CD14-positive monocyte (primary cell): Measurements from ENCODE around the gene IZUMO1. TPM values are rescaled to one million over a fixed set of nuclear protein-coding genes. Genes with fewer than 3 reads are reported as not detected.

Experiments
- DNase-seq, 3 donors: peaks; one replicate each; pipeline ENCODE4 v3.0.0-alpha.2; 2011 to 2022
- H2AFZ ChIP-seq: 2 replicates; pipeline ENCODE4 v1.6.0; 2012; ENCODE audit warnings: mild to moderate bottlenecking, low read depth, low read length, inconsistent platforms; ENCODE audit not compliant: insufficient read depth, poor library complexity, severe bottlenecking
- H3K27ac ChIP-seq, 2 donors: 1 replicate in 1 of 2; 2 replicates in 1 of 2; pipeline ENCODE4 v1.5.1; 2012 to 2013; ENCODE audit warnings: low read length in 2 of 2, control low read depth in 1 of 2, inconsistent platforms in 1 of 2, low read depth in 1 of 2, mild to moderate bottlenecking in 1 of 2
- H3K27me3 ChIP-seq, 2 donors: one replicate each; pipeline versions ENCODE4 v1.6.0 to v1.6.1; 2011 to 2013; ENCODE audit warnings: low read length in 2 of 2; ENCODE audit not compliant: control insufficient read depth in 2 of 2, insufficient read depth in 2 of 2
- H3K36me3 ChIP-seq, 2 donors: replicated peaks in 1 of 2; 1 replicate in 1 of 2; 2 replicates in 1 of 2; pipeline versions ENCODE4 v1.5.1 to v1.6.1; 2012 to 2013; ENCODE audit warnings: low read length in 2 of 2, control low read depth in 1 of 2, inconsistent platforms in 1 of 2, mild to moderate bottlenecking in 1 of 2; ENCODE audit not compliant: insufficient read depth in 2 of 2, control insufficient read depth in 1 of 2
- H3K4me1 ChIP-seq, 2 donors: 1 replicate in 1 of 2; 2 replicates in 1 of 2; pipeline versions ENCODE4 v1.5.1 to v1.6.1; 2012 to 2013; ENCODE audit warnings: low read length in 2 of 2, control low read depth in 1 of 2, inconsistent platforms in 1 of 2, mild to moderate bottlenecking in 1 of 2, moderate library complexity in 1 of 2; ENCODE audit not compliant: insufficient read depth in 2 of 2, control insufficient read depth in 1 of 2
- H3K4me2 ChIP-seq: replicated peaks from 2 replicates; pipeline ENCODE3; 2012; ENCODE audit warnings: low read length, moderate library complexity, mild to moderate bottlenecking; ENCODE audit not compliant: poor library complexity, severe bottlenecking; ENCODE audit errors: extremely low read depth
- H3K4me3 ChIP-seq, 3 experiments: fragments of 200-600 bp in 1 of 3; sonication (generic) in 1 of 3; replicated peaks in 1 of 3; 1 replicate in 2 of 3; 2 replicates in 1 of 3; pipeline ENCODE4 v1.5.1; 2011 to 2013; ENCODE audit warnings: low read length in 3 of 3, mild to moderate bottlenecking in 3 of 3, control low read depth in 2 of 3, low read depth in 2 of 3, inconsistent platforms in 1 of 3, moderate library complexity in 1 of 3
- H3K79me2 ChIP-seq: 2 replicates; pipeline ENCODE4 v1.6.0; 2012; ENCODE audit warnings: mild to moderate bottlenecking, control low read depth, inconsistent platforms, low read length, moderate library complexity; ENCODE audit not compliant: insufficient read depth
- H3K9ac ChIP-seq: 2 replicates; pipeline ENCODE4 v1.6.0; 2017; ENCODE audit warnings: low read length, mild to moderate bottlenecking; ENCODE audit not compliant: insufficient read depth, poor library complexity, severe bottlenecking
- H3K9me3 ChIP-seq, 2 donors: replicated peaks in 1 of 2; 1 replicate in 1 of 2; 2 replicates in 1 of 2; pipeline versions ENCODE4 v1.5.1 to v1.6.1; 2012 to 2013; ENCODE audit warnings: low read length in 2 of 2, control low read depth in 1 of 2; ENCODE audit not compliant: control insufficient read depth in 1 of 2, insufficient read depth in 1 of 2
- H4K20me1 ChIP-seq: 2 replicates; pipeline ENCODE4 v1.6.0; 2012; ENCODE audit warnings: mild to moderate bottlenecking, low read length, control low read depth, moderate library complexity; ENCODE audit not compliant: insufficient read depth
- H3K27ac Mint-ChIP-seq, 7 donors: one replicate each; pipeline ENCODE4 v1.8.0; 2020; ENCODE audit warnings: mild to moderate bottlenecking in 7 of 7, mixed read lengths in 7 of 7, moderate library complexity in 6 of 7, inconsistent platforms in 2 of 7
- H3K27me3 Mint-ChIP-seq, 3 donors: one replicate each; pipeline ENCODE4 v1.8.0; 2021 to 2022; ENCODE audit warnings: low read depth in 3 of 3, mild to moderate bottlenecking in 3 of 3, mixed read lengths in 3 of 3, moderate library complexity in 3 of 3, inconsistent platforms in 1 of 3
- H3K36me3 Mint-ChIP-seq, 2 donors: one replicate each; pipeline ENCODE4 v1.8.0; 2020; ENCODE audit warnings: mixed read lengths in 2 of 2, inconsistent platforms in 1 of 2, mild to moderate bottlenecking in 1 of 2
- H3K4me1 Mint-ChIP-seq: one replicate; pipeline ENCODE4 v1.8.0; 2020; ENCODE audit warnings: mild to moderate bottlenecking, mixed read lengths
- H3K4me3 Mint-ChIP-seq, 2 donors: one replicate each; pipeline ENCODE4 v1.8.0; 2020; ENCODE audit warnings: mild to moderate bottlenecking in 2 of 2, mixed read lengths in 2 of 2, moderate library complexity in 1 of 2
- H3K9me3 Mint-ChIP-seq, 7 donors: one replicate each; pipeline ENCODE4 v1.8.0; 2020 to 2022; ENCODE audit warnings: mixed read lengths in 7 of 7, mild to moderate bottlenecking in 6 of 7, moderate library complexity in 6 of 7, inconsistent platforms in 2 of 7
- WGBS: methylation state at CpG from one replicate; pipeline ENCODE4 v1.1.5; 2013; ENCODE audit warnings: missing lambda C conversion rate; ENCODE audit not compliant: insufficient coverage; 5-methylcytosine and 5-hydroxymethylcytosine counted together
- intact Hi-C, 2 donors: fragments of 100-400 bp; cut with micrococcal nuclease; formaldehyde crosslinking; loops; one replicate each; pipeline versions ENCODE4 v1.15.0 to v1.15.1; 2023
- polyA plus RNA-seq, 3 donors: library from polyadenylated mRNA; depleted of rRNA in 1 of 3; unstranded in 2 of 3; stranded (reverse) in 1 of 3; fragments of 300-500 nt in 2 of 3; fragments of >200 nt in 1 of 3; fragmentation: Illumina TruSeq in 2 of 3; gene quantifications; 1 replicate in 2 of 3; 2 replicates in 1 of 3; pipeline ENCODE4 v1.2.3, GENCODE V29; 2012 to 2021
- TF ChIP-seq, protein P1 (sequence below): fragments of 200-600 bp; IDR thresholded peaks from one replicate; pipeline ENCODE4 v1.8.0; 2022; ENCODE audit warnings: antibody characterized with exemption, mild to moderate bottlenecking

Gene IZUMO1
- polyA plus RNA-seq, 3 donors: not detected

DNA sequence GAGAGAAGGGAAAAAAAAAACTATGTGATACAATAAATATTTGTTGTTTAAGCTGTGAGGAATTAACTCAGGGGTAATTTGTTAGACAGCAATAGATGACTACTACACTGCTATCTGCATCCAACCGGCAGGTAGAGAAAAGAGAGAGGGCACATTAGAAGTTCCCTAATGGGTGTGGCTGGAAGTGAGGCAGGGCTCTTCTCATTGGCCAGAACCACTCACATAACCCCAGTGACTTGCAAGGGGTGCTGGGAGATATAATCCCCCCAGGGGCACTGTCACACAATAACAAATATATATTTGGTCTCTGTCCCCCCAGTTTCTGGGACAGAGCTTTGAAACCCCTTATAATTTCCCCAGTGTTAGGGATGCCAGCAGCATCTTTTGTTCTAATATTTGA lies 32.9 kb upstream of the IZUMO1 start:
- Histone ChIP-seq H2AFZ (no peak overlapping the region), H3K9ac (no peak overlapping the region), H3K4me3 (no peak overlapping the region), H4K20me1 (no peaks in the 10 kb centered on the region), H3K27me3 (no peaks in the 10 kb centered on the region), H3K9me3 (no peaks in the 10 kb centered on the region), H3K4me2 (no peak overlapping the region), H3K4me1 (peaks cover 17% of the 10 kb centered on the region in 2 donors), H3K79me2 (no peaks in the 10 kb centered on the region), H3K27ac (no peak overlapping the region), H3K36me3 (no peaks in the 10 kb centered on the region)
- Mint-ChIP-seq H3K4me1 (peaks cover 25% of the 10 kb centered on the region), H3K4me3 (no peak overlapping the region), H3K27me3 (peaks cover 0 to 12% (median 9%) of the 10 kb centered on the region in 3 donors), H3K9me3 (no peaks in the 10 kb centered on the region), H3K27ac (peak overlapping the region in 2 of 7 donors; percentile 24 to 60), H3K36me3 (no peaks in the 10 kb centered on the region)
- TF ChIP-seq, protein P1, sequence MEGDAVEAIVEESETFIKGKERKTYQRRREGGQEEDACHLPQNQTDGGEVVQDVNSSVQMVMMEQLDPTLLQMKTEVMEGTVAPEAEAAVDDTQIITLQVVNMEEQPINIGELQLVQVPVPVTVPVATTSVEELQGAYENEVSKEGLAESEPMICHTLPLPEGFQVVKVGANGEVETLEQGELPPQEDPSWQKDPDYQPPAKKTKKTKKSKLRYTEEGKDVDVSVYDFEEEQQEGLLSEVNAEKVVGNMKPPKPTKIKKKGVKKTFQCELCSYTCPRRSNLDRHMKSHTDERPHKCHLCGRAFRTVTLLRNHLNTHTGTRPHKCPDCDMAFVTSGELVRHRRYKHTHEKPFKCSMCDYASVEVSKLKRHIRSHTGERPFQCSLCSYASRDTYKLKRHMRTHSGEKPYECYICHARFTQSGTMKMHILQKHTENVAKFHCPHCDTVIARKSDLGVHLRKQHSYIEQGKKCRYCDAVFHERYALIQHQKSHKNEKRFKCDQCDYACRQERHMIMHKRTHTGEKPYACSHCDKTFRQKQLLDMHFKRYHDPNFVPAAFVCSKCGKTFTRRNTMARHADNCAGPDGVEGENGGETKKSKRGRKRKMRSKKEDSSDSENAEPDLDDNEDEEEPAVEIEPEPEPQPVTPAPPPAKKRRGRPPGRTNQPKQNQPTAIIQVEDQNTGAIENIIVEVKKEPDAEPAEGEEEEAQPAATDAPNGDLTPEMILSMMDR: no peak
- no CpG with 5 or more reads among the region's 1 CpG for WGBS
- intact Hi-C loops: no loop called here
- DNase-seq: no peak

DNA sequence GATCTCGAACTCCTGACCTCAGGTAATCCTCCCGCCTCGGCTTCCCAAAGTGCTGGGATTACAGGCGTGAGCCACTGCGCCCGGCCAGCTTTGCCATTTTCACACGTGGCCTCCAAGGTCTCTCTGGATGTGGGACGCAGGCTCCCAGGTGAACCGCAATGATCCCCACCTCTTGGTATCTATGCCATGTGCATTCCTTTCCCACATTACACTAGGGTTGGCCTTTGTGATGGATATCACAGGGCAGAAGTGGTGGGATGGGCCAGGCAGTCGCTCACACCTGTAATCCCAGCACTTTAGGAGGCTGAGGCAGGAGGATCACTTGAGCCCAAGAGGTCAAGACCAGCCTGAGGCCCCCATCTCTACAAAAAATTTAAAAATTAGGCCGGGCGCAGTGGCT lies 31.0 kb upstream of the IZUMO1 start:
- Histone ChIP-seq H4K20me1 (no peaks in the 10 kb centered on the region), H3K27ac (no peak overlapping the region), H3K4me3 (no peak overlapping the region), H3K4me1 (peaks cover 17% of the 10 kb centered on the region in 2 donors), H3K79me2 (no peaks in the 10 kb centered on the region), H3K36me3 (no peaks in the 10 kb centered on the region), H3K4me2 (no peak overlapping the region), H2AFZ (no peak overlapping the region), H3K9me3 (no peaks in the 10 kb centered on the region), H3K27me3 (no peaks in the 10 kb centered on the region), H3K9ac (no peak overlapping the region)
- Mint-ChIP-seq H3K9me3 (peaks cover 0 to 2% (median 0%) of the 10 kb centered on the region in 7 donors), H3K36me3 (no peaks in the 10 kb centered on the region), H3K4me1 (peaks cover 25% of the 10 kb centered on the region), H3K27ac (no peak overlapping the region), H3K4me3 (no peak overlapping the region), H3K27me3 (peaks cover 3 to 14% (median 5%) of the 10 kb centered on the region in 3 donors)
- TF ChIP-seq, protein P1: no peak
- WGBS: 95% methylated on average over 7 of the region's 12 CpGs
- no peak for DNase-seq
- intact Hi-C loops: no loop called here
